SK-N-SH treated with all-trans-retinoic acid at 6 μM for 48 hours (cell line): ENCODE data around the gene YWHAB.

Experiments
- ARNTL ChIP-seq: fragments of 450-650 bp; formaldehyde crosslinking; IDR thresholded peaks from 2 replicates; pipeline ENCODE4 v1.5.0; 2020; ENCODE audit warnings: low read depth, mild to moderate bottlenecking, moderate library complexity, borderline replicate concordance
- BACH2 ChIP-seq: fragments of 250-450 bp; sonication (Bioruptor Pico); IDR thresholded peaks from 2 replicates; pipeline ENCODE4 v1.9.0; 2021; ENCODE audit warnings: mild to moderate bottlenecking, borderline replicate concordance
- CSDC2 ChIP-seq: fragments of 250-450 bp; sonication (Bioruptor Pico); IDR thresholded peaks from 2 replicates; pipeline ENCODE4 v1.5.0; 2020; ENCODE audit warnings: mild to moderate bottlenecking, moderate library complexity
- GLIS3 ChIP-seq: fragments of 250-450 bp; sonication (Bioruptor Pico); IDR thresholded peaks from 2 replicates; pipeline ENCODE4 v1.5.0; 2020; ENCODE audit warnings: mild to moderate bottlenecking, moderate library complexity
- PPARA ChIP-seq: fragments of 250-450 bp; sonication (Bioruptor Pico); IDR thresholded peaks from 2 replicates; pipeline ENCODE4 v1.5.0; 2020; ENCODE audit warnings: mild to moderate bottlenecking, borderline replicate concordance
- RARB ChIP-seq: fragments of 250-450 bp; sonication (Bioruptor Pico); IDR thresholded peaks from 2 replicates; pipeline ENCODE4 v1.8.0; 2021; ENCODE audit warnings: mild to moderate bottlenecking, moderate library complexity
- ZFP3 ChIP-seq: fragments of 250-450 bp; sonication (Bioruptor Pico); IDR thresholded peaks from 2 replicates; pipeline ENCODE4 v1.5.0; 2020; ENCODE audit warnings: mild to moderate bottlenecking, moderate library complexity
- TF ChIP-seq, protein P1 (sequence below): fragments of 250-450 bp; sonication (Bioruptor Pico); IDR thresholded peaks from 2 replicates; pipeline ENCODE4 v1.5.1; 2020; ENCODE audit warnings: low read depth, mild to moderate bottlenecking, moderate library complexity
- TF ChIP-seq, protein P2 (sequence below): fragments of 250-450 bp; sonication (Bioruptor Pico); IDR thresholded peaks from 2 replicates; pipeline ENCODE4 v1.8.0; 2020; ENCODE audit warnings: mild to moderate bottlenecking, moderate library complexity, borderline replicate concordance

DNA sequence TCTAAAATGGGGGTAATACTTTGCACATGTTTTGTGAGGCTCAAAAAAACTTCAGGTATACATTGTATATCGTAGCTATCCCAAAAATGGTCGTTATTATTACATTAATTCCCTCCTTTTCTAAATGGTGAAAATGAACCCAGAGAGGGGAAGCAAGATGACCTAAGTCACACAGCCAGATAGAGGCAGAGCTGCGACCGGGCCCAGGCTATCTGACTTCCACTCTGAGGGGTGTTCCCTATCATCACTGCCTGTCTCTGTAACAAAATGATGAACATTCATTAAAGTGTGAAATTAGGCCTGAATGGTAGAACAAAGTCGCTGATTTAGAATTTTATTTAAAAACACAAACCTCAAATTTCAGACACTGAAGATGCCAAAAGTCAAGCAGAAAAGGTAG, 46.0 kb upstream of the YWHAB start:
- TF ChIP-seq RARB (CRISPR knock-in tag) (no peak), PPARA (CRISPR knock-in tag) (no peak), ARNTL (no peak), ZFP3 (no peak), GLIS3 (CRISPR knock-in tag) (no peak), BACH2 (CRISPR knock-in tag) (no peak), CSDC2 (CRISPR knock-in tag) (no peak)
- TF ChIP-seq, protein P1, sequence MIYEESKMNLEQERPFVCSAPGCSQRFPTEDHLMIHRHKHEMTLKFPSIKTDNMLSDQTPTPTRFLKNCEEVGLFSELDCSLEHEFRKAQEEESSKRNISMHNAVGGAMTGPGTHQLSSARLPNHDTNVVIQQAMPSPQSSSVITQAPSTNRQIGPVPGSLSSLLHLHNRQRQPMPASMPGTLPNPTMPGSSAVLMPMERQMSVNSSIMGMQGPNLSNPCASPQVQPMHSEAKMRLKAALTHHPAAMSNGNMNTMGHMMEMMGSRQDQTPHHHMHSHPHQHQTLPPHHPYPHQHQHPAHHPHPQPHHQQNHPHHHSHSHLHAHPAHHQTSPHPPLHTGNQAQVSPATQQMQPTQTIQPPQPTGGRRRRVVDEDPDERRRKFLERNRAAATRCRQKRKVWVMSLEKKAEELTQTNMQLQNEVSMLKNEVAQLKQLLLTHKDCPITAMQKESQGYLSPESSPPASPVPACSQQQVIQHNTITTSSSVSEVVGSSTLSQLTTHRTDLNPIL (CRISPR knock-in tag), result no peak
- TF ChIP-seq, protein P2, sequence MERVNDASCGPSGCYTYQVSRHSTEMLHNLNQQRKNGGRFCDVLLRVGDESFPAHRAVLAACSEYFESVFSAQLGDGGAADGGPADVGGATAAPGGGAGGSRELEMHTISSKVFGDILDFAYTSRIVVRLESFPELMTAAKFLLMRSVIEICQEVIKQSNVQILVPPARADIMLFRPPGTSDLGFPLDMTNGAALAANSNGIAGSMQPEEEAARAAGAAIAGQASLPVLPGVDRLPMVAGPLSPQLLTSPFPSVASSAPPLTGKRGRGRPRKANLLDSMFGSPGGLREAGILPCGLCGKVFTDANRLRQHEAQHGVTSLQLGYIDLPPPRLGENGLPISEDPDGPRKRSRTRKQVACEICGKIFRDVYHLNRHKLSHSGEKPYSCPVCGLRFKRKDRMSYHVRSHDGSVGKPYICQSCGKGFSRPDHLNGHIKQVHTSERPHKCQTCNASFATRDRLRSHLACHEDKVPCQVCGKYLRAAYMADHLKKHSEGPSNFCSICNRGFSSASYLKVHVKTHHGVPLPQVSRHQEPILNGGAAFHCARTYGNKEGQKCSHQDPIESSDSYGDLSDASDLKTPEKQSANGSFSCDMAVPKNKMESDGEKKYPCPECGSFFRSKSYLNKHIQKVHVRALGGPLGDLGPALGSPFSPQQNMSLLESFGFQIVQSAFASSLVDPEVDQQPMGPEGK (CRISPR knock-in tag), result no peak
